ENCODE results near the gene LDLRAD4.

DNA sequence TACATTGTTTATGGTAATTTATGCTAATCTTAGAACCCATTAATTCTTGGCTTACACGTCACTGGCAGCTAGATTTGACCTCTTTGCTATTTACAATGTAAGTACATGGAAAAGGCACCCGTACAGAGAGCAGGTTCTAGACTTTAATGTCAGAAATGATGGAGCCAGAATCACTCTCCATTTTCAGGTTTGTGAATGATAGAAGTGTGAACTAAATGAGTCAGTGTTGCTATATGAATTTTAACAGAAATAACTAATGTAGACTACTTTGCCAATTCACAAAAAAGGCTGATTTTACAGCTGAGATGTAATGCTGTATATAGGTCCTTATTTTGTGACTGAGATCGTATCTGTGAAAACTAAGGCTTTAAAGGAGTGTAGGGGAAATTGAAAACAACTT, 214.6 kb downstream of the LDLRAD4 start:
- TF ChIP-seq GATA2 (IDR thresholded peaks at IDR 0.05; ENCODE audit: low read depth, low read length), result no peak
- no peak for TF ChIP-seq GATA3 (IDR thresholded peaks at IDR 0.05; ENCODE audit: low read depth, low read length)
